Skeletal muscle satellite cell (primary cell): Measurements from ENCODE around the gene PARM1.

ENCODE experiments used
- H3K27me3 ChIP-seq: 2 replicates; pipeline ENCODE4 v1.7.0; 2013; ENCODE audit warnings: low read length; ENCODE audit not compliant: control insufficient read depth, insufficient read depth
- H3K36me3 ChIP-seq: 2 replicates; pipeline ENCODE4 v1.7.0; 2013; ENCODE audit warnings: mild to moderate bottlenecking, control low read depth, low read length; ENCODE audit not compliant: insufficient read depth
- H3K4me1 ChIP-seq: 2 replicates; pipeline ENCODE4 v1.7.0; 2013; ENCODE audit warnings: low read length; ENCODE audit not compliant: control insufficient read depth, insufficient read depth
- H3K4me2 ChIP-seq: 2 replicates; pipeline ENCODE4 v1.7.0; 2013; ENCODE audit warnings: mild to moderate bottlenecking, low read length
- H3K4me3 ChIP-seq: 2 replicates; pipeline ENCODE4 v1.7.0; 2013; ENCODE audit warnings: low read length
- H3K9ac ChIP-seq: 2 replicates; pipeline ENCODE4 v1.7.0; 2013; ENCODE audit warnings: mild to moderate bottlenecking, low read depth, low read length, moderate library complexity
- H3K9me3 ChIP-seq: replicated peaks from 2 replicates; pipeline ENCODE4 v1.7.0; 2013; ENCODE audit warnings: mild to moderate bottlenecking, control low read depth, low read length

The PARM1 gene

DNA sequence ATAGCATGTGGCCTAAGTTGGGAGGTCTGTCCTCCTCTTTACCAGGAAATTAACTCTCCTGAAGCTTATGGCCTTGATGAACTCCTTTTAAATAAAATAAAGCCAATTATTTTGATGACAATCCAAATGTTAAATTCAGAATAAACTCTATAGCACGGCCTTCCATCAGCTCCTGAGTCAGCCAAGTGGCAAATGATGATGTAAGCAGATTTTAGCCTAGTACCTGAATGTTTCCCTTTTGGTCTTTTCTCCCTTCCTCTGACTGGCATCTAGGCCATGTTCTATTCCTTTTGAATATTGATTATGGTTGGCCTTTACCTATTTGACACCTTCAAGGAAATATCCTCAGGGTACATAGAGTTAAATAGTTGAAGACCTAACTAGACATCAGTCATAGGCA, 76.2 kb downstream of the PARM1 start:
- no peak overlapping the region for H3K9ac ChIP-seq
- no peaks in the 10 kb centered on the region for H3K27me3 ChIP-seq
- no peak overlapping the region for H3K4me3 ChIP-seq
- H3K4me1 ChIP-seq, result no peaks in the 10 kb centered on the region
- no peaks in the 10 kb centered on the region for H3K9me3 ChIP-seq
- no peak overlapping the region for H3K4me2 ChIP-seq
- no peaks in the 10 kb centered on the region for H3K36me3 ChIP-seq

- no peaks in the 10 kb centered on the region for H3K27me3 ChIP-seq
- H3K9ac ChIP-seq, result no peak overlapping the region
- H3K9me3 ChIP-seq, result no peaks in the 10 kb centered on the region
- H3K4me1 ChIP-seq, result no peaks in the 10 kb centered on the region
- H3K4me2 ChIP-seq, result no peak overlapping the region
- no peak overlapping the region for H3K4me3 ChIP-seq
- H3K36me3 ChIP-seq, result no peaks in the 10 kb centered on the region
These were observed 78.3 kb downstream of the PARM1 start for GRCh38 chr4:75011131-75011795.

- Histone ChIP-seq H3K4me2 (no peak overlapping the region), H3K27me3 (no peaks in the 10 kb centered on the region), H3K9ac (no peak overlapping the region), H3K4me1 (no peaks in the 10 kb centered on the region), H3K9me3 (no peaks in the 10 kb centered on the region), H3K36me3 (no peaks in the 10 kb centered on the region), H3K4me3 (no peak overlapping the region)
These were observed 82.7 kb downstream of the PARM1 start for GRCh38 chr4:75015627-75016026.

DNA sequence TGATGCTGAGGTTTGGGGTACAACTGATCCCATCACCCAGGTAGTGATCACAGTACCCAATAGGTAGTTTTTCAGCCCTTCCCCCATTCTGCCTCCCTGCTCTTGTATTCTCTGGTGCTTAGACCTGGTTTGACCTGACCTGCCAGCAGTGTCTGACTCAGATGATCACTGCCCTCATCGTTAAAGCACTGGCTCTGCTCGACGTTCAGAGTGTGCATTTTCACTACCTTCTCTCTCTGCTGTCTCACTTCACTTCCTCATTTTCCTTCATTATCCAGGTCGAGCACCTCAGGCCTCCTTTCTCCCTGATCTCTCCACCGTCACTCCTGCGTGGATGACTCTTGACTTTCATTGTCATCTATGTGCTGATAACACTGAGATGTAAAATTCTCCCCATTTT, 83.6 kb downstream of the PARM1 start:
- no peak overlapping the region for H3K9ac ChIP-seq
- H3K4me2 ChIP-seq, result no peak overlapping the region
- H3K27me3 ChIP-seq, result no peaks in the 10 kb centered on the region
- H3K4me1 ChIP-seq, result no peaks in the 10 kb centered on the region
- H3K4me3 ChIP-seq, result no peak overlapping the region
- H3K9me3 ChIP-seq, result no peaks in the 10 kb centered on the region
- no peaks in the 10 kb centered on the region for H3K36me3 ChIP-seq

- Histone ChIP-seq H3K4me3 (no peak overlapping the region), H3K4me2 (no peak overlapping the region), H3K27me3 (no peaks in the 10 kb centered on the region), H3K4me1 (no peaks in the 10 kb centered on the region), H3K9me3 (no peaks in the 10 kb centered on the region), H3K9ac (no peak overlapping the region), H3K36me3 (no peaks in the 10 kb centered on the region)
These were observed 86.0 kb downstream of the PARM1 start for GRCh38 chr4:75018811-75019479.

DNA sequence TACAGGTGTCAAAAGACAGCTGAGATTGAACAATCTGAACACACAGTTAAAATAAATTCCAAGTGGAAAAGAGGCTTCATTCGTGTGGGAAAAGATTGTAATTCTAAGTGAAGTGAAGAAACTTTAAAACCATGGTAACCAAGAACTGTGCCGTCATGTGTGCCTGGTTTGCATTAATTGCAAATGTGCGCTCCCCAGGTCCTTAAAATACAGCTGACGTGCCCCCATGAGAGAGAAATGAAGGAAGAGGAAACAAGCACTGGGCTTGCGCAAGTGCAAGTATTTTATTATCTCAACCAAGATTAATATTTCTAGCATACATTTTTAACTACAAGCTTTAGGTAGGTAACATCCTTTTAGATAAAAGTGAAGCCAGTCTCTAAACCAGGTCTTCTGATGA, 92.5 kb downstream of the PARM1 start:
- Histone ChIP-seq H3K9me3 (no peaks in the 10 kb centered on the region), H3K4me3 (no peak overlapping the region), H3K4me1 (no peaks in the 10 kb centered on the region), H3K9ac (no peak overlapping the region), H3K36me3 (no peaks in the 10 kb centered on the region), H3K4me2 (no peak overlapping the region), H3K27me3 (no peaks in the 10 kb centered on the region)

DNA sequence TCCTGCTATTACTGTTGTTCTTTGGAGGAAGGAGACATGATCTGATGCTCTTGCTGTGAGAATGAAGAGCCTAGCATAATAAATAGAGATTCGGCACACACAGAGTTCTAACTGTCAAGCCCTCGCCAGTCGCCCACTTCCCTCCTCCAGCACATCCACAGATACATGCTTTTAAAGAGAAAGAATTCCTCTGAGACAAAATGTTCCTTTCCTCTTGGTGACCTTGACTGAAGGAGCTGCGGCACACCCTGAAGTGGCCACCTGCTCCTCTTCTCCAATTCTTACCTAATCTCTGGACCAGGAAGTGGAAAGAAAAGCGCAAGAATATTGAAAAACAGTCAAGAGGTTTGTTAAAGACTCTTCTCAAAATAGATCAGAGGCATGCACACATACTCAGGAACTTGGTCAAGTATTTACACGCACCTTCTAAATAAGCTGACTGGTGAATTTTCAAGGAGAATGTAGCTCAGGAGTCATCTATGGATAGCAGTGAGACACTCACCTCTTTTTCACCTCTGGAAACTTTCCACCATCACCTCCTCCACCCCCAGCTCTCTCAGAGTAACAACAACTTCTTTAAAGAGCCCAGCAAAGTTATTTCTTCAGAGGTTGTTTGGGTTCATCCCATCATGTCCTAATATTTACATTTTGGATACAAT, 95.4 kb downstream of the PARM1 start:
- Histone ChIP-seq H3K9ac (no peak overlapping the region), H3K4me1 (no peaks in the 10 kb centered on the region), H3K36me3 (no peaks in the 10 kb centered on the region), H3K27me3 (no peaks in the 10 kb centered on the region), H3K4me2 (no peak overlapping the region), H3K4me3 (no peak overlapping the region), H3K9me3 (no peaks in the 10 kb centered on the region)

DNA sequence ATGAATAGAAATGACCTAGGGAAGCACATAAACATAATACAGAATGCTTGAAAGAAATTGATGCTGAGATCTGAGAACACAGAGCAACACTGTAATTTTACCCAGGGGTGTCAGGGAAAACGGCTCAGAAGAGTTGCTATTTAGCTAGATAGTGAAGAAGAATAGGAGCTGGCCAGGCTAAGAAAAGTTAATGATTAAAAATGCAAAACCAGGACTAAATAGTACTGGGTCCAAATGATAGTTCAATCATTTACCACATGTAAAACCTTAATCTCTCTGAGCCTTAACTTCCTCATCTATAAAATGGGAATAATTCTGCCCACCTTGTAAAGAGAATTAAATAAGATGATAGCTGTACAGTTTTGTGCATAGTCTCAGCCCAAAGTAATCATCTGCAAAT, 97.1 kb downstream of the PARM1 start:
- Histone ChIP-seq H3K27me3 (no peaks in the 10 kb centered on the region), H3K4me3 (no peak overlapping the region), H3K4me2 (no peak overlapping the region), H3K4me1 (no peaks in the 10 kb centered on the region), H3K9ac (no peak overlapping the region), H3K9me3 (no peaks in the 10 kb centered on the region), H3K36me3 (no peaks in the 10 kb centered on the region)

DNA sequence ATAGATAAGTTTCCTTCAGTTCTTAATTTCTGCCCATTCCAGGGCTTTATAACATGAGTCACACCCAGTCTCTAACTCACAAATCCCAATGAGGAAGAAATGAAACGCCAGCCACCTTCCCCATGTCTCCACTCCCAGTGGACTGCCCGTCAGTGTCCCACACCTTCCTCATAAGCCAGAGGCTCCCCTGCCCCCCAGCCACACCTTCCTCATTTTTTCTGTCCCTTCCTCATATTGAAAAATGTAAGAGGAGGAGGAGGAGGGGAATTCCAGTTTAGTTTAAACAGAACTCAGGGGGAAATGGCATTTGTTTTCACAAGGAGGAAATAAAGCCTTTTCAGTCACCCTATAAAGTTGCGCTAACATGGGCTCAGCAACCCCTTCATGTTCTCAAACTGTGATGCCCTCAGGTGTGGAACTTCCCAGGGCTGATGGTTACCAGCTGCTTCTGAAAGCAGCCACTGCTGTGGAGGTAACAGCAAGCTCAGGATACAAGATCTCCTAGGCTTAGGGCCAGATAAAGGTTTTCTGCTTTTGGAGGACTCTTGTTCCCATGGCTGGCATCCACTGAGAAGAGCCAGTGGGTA, 97.8 kb downstream of the PARM1 start:
- H3K27me3 ChIP-seq, result no peaks in the 10 kb centered on the region
- H3K4me1 ChIP-seq, result no peaks in the 10 kb centered on the region
- no peaks in the 10 kb centered on the region for H3K36me3 ChIP-seq
- H3K9me3 ChIP-seq, result no peaks in the 10 kb centered on the region
- H3K4me3 ChIP-seq, result no peak overlapping the region
- H3K9ac ChIP-seq, result no peak overlapping the region
- H3K4me2 ChIP-seq, result no peak overlapping the region

DNA sequence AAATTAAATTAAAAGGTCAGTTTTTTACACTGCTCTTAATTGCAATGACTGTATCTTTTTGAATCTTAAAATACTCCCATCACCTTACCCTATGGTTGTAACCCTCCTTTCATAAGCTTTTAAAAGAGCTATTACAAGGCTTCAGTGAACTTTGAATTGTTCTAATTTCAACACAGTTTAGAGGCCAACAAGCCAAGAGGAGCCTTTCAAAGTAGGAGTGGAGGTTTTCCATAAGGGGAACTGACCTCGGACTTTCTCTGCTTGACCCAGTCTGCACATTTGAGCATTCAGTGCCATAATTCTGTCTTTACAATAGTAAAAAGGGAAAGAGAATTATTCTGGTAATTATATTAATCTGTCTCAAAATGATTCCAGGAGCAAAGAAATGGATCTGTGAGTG, 98.9 kb downstream of the PARM1 start:
- no peaks in the 10 kb centered on the region for H3K9me3 ChIP-seq
- H3K4me3 ChIP-seq, result no peak overlapping the region
- H3K4me2 ChIP-seq, result no peak overlapping the region
- no peaks in the 10 kb centered on the region for H3K4me1 ChIP-seq
- H3K27me3 ChIP-seq, result no peaks in the 10 kb centered on the region
- H3K36me3 ChIP-seq, result no peaks in the 10 kb centered on the region
- H3K9ac ChIP-seq, result no peak overlapping the region

DNA sequence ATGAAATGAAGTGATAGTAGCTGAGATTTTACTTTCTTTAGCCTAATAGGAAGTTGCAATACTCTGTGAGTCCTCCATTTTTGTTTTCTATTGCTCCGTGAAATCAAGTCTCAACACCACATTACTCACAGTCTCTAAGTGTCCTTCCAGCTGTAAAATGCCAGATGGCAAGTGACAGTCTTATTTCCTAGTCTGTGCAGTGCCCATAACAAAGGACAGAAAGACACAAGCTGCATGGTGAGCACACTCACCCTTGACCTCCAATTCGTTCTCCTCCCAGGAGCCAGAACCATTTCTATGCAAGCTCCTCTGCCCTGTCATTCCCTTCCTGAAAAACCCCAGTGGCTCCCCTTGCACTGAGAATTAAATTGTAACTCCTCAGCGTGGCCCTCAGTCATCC, 101.6 kb downstream of the PARM1 start:
- no peaks in the 10 kb centered on the region for H3K27me3 ChIP-seq
- no peak overlapping the region for H3K4me2 ChIP-seq
- no peaks in the 10 kb centered on the region for H3K36me3 ChIP-seq
- H3K9ac ChIP-seq, result no peak overlapping the region
- no peaks in the 10 kb centered on the region for H3K9me3 ChIP-seq
- no peak overlapping the region for H3K4me3 ChIP-seq
- no peaks in the 10 kb centered on the region for H3K4me1 ChIP-seq
